PC-3 (cell line): ENCODE data around the gene IL13. TPM values are rescaled to one million over a fixed set of nuclear protein-coding genes. Genes with fewer than 3 reads are reported as not detected.

ENCODE experiments used
- ATAC-seq: fragments of 200-7000 bp; cut with Tn5 transposase; 2 replicates; pipeline ENCODE4 v1.9.1; 2020; ENCODE audit warnings: mild to moderate bottlenecking, moderate library complexity
- BruUV-seq: library from RNA; stranded (reverse); fragments of 400-500 nt; replicated peaks from 2 replicates; lab custom pipeline; 2021; lab: Mats Ljungman, UMichigan
- CTCF ChIA-PET: fragments of 300-600 bp; sonication (Branson Sonifier 250); formaldehyde crosslinking; loops from one replicate; lab custom pipeline; 2022; ENCODE audit warnings: antibody characterized with exemption; lab: Charles Lee
- POLR2A ChIA-PET: fragments of 300-600 bp; sonication (Branson Sonifier 250); formaldehyde crosslinking; loops from one replicate; lab custom pipeline; 2022; ENCODE audit warnings: antibody characterized with exemption; ENCODE audit not compliant: unreplicated experiment; lab: Charles Lee
- DNase-seq: peaks from one replicate; pipeline ENCODE4 v3.0.0-alpha.2; 2015
- H2AFZ ChIP-seq: fragments of 300-600 bp; sonication (generic); 2 replicates; pipeline ENCODE4 v1.6.0; 2016; ENCODE audit warnings: antibody characterized with exemption, low read length
- H3F3A ChIP-seq: fragments of 300-600 bp; sonication (generic); one replicate; pipeline ENCODE4 v1.6.0; 2017; ENCODE audit warnings: antibody characterized with exemption, low read length, control low read depth, mild to moderate bottlenecking; ENCODE audit not compliant: unreplicated experiment
- H3K27ac ChIP-seq: fragments of 300-600 bp; sonication (generic); 2 replicates; pipeline ENCODE4 v1.5.1; 2016; ENCODE audit warnings: mild to moderate bottlenecking, low read length
- H3K27me3 ChIP-seq: fragments of 300-600 bp; sonication (generic); 2 replicates; pipeline ENCODE4 v1.6.1; 2016; ENCODE audit warnings: low read length, mixed read lengths
- H3K36me3 ChIP-seq: fragments of 300-600 bp; sonication (generic); 2 replicates; pipeline ENCODE4 v1.6.1; 2016; ENCODE audit warnings: low read depth, mixed run types, low read length, mixed read lengths
- H3K4me1 ChIP-seq: fragments of 300-600 bp; sonication (generic); 2 replicates; pipeline ENCODE4 v1.5.1; 2016; ENCODE audit warnings: low read length; ENCODE audit not compliant: insufficient read depth
- H3K4me2 ChIP-seq: fragments of 300-600 bp; sonication (generic); 2 replicates; pipeline ENCODE4 v1.6.0; 2016; ENCODE audit warnings: low read length
- H3K4me3 ChIP-seq: fragments of 300-600 bp; sonication (generic); 2 replicates; pipeline ENCODE4 v1.5.1; 2016; ENCODE audit warnings: mild to moderate bottlenecking, low read length, mixed read lengths
- H3K79me2 ChIP-seq: fragments of 300-600 bp; sonication (generic); 2 replicates; pipeline ENCODE4 v1.6.1; 2017; ENCODE audit warnings: low read length, mixed read lengths
- H3K9ac ChIP-seq: fragments of 300-600 bp; sonication (generic); 2 replicates; pipeline ENCODE4 v1.6.0; 2016; ENCODE audit warnings: mild to moderate bottlenecking, low read length
- H3K9me2 ChIP-seq: fragments of 300-600 bp; sonication (generic); replicated peaks from 2 replicates; pipeline ENCODE4 v1.6.1; 2016; ENCODE audit warnings: mixed run types, low read length, mixed read lengths
- H3K9me3 ChIP-seq: fragments of 300-600 bp; sonication (generic); 2 replicates; pipeline ENCODE4 v1.6.1; 2016; ENCODE audit warnings: low read length, mixed read lengths
- H4K20me1 ChIP-seq: fragments of 300-600 bp; sonication (generic); 2 replicates; pipeline ENCODE4 v1.6.1; 2016; ENCODE audit warnings: low read length, mixed read lengths
- CTCF ChIP-seq: fragments of 300-600 bp; sonication (generic); conservative IDR thresholded peaks from 2 replicates; pipeline ENCODE4 v1.5.1; 2017; ENCODE audit warnings: antibody characterized with exemption, low read depth, mild to moderate bottlenecking, low read length
- EZH2 ChIP-seq: fragments of 300-600 bp; sonication (generic); IDR thresholded peaks from one replicate; pipeline ENCODE4 v1.6.1; 2017; ENCODE audit warnings: antibody characterized with exemption, mild to moderate bottlenecking, low read length; ENCODE audit not compliant: unreplicated experiment
- EZH2phosphoT487 ChIP-seq: fragments of 300-600 bp; sonication (generic); IDR thresholded peaks from 2 replicates; pipeline ENCODE4 v1.6.1; 2018; ENCODE audit warnings: mild to moderate bottlenecking, antibody characterized with exemption, low read length, borderline replicate concordance
- intact Hi-C: fragments of 100-400 bp; cut with micrococcal nuclease; formaldehyde crosslinking; loops from 2 replicates; pipeline ENCODE4 v1.9.0; 2023
- total RNA-seq: library from RNA; depleted of rRNA; stranded (reverse); fragments of >200 nt; gene quantifications from 2 replicates; pipeline ENCODE4 v1.2.3, GENCODE V29; 2014

IL13 gene
- total RNA-seq, 1 experiment from 2014 or later, result not detected

DNA sequence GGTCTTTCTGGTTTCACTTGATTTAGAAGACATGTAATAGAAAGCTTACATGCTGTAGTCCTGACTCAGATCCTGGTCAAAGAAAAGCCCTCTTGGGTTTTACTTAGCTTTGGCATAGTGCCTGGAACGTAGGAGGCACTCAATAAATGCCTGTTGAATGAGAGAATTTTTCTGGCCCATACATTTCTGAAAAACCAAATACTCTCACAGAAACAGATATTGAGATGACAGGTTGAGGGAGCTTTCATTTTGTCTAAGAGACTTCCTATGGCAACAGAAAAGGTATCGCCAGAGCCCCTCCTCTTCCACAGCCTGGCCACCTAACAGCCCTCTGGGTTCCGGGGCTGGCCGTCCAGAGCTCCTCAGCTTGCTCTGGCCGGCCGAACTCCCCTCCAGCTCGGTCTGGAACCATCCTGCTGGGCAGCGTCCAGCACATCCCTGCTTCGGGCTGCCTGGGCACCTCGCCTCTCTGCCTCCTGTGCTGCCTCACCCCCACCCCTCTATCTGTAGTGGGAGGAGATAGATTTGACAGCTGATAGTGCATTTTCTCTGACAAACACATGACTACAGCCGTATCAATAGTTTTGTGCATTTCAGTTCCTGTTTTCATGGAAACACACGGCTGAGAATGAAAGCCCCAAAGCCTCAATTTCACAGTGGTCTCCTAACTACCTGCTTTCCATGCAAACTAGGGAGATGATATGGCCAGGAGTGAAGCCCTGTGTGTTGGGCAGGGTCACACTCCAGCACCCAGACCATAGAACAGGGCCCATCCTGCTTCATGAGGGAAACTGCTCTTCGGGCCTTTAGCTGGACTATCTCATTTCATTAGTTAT is 16.9 kb downstream of the IL13 start:
- Histone ChIP-seq H3K27me3 (no peaks in the 10 kb centered on the region), H3F3A (no peaks in the 10 kb centered on the region), H3K9ac (no peak overlapping the region), H3K36me3 (no peaks in the 10 kb centered on the region), H3K4me2 (peak overlapping the region; percentile 75), H3K79me2 (no peaks in the 10 kb centered on the region), H3K4me3 (peak overlapping the region; percentile 48), H2AFZ (peak overlapping the region; percentile 62; the same call in 1 of the 2 replicates), H3K9me2 (no peaks in the 10 kb centered on the region), H4K20me1 (no peaks in the 10 kb centered on the region), H3K27ac (peak overlapping the region; percentile 70), H3K9me3 (no peaks in the 10 kb centered on the region), H3K4me1 (peaks cover 42% of the 10 kb centered on the region)
- DNase-seq (peak; percentile 92), ATAC-seq (peak; percentile 72)
- no TSS peak for BruUV-seq
- CTCF ChIA-PET, result interaction anchor here (0.5 kb wide), 1 partner anchor 179 kb away, joined by 3 read pairs; no protein-coding TSS in a partner anchor
- no peak for TF ChIP-seq CTCF
- no peak for TF ChIP-seq EZH2
- TF ChIP-seq EZH2phosphoT487, result no peak
- intact Hi-C loops, result no loop called here
- POLR2A ChIA-PET, result no interaction called here

DNA sequence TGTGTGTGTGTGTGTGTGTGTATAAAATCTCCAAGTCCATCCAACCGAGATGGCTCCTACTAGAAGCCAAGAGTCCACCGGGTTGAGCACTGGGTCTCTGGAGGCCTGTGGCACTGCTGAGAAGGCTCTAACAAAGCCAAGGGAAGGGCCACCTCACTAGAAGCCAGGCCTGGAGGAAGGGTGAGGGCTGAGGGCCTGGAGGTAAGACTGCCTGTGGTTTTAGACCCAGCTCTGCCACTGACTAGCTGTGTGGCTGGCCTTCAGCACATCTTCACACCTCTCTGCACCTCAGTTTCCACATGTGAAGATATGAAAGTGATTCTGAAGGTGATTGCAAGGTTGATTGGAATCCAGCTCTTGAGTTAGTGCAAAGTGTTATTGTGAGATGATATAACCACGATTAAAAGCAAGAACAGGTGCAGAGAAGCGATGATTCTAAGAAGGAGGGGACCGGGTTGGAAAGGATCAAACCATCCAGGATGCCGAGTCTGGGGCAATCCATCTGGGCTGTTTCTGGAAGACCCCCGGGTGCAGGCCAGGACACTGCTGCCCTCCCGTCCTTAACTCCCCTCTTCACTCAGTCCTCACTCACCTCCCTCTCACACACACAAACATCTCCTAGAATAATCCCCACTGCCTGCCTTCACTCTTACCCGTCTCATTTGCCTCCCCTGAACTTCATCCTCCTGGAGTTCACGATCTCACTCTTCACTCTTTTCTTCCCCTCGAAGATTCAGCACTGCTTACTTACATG is 18.1 kb downstream of the IL13 start:
- intact Hi-C loops, result no loop called here
- H3K36me3 ChIP-seq, result no peaks in the 10 kb centered on the region
- peaks cover 42% of the 10 kb centered on the region for H3K4me1 ChIP-seq
- H2AFZ ChIP-seq, result no peak overlapping the region
- H4K20me1 ChIP-seq, result no peaks in the 10 kb centered on the region
- TF ChIP-seq EZH2 (no peak), EZH2phosphoT487 (no peak), CTCF (no peak)
- H3F3A ChIP-seq, result no peaks in the 10 kb centered on the region
- ATAC-seq (no peak), DNase-seq (no peak)
- no peak overlapping the region for H3K27ac ChIP-seq
- no peaks in the 10 kb centered on the region for H3K27me3 ChIP-seq
- no peaks in the 10 kb centered on the region for H3K79me2 ChIP-seq
- no peak overlapping the region for H3K4me3 ChIP-seq
- H3K9me3 ChIP-seq, result no peaks in the 10 kb centered on the region
- POLR2A ChIA-PET, result no interaction called here
- no peak overlapping the region for H3K9ac ChIP-seq
- BruUV-seq, result no TSS peak
- CTCF ChIA-PET, result no interaction called here
- no peak overlapping the region for H3K4me2 ChIP-seq
- H3K9me2 ChIP-seq, result no peaks in the 10 kb centered on the region
